H1 (cell line): ENCODE data around the gene CCL28. TPM values are rescaled to one million over a fixed set of nuclear protein-coding genes. Genes with fewer than 3 reads are reported as not detected.

ENCODE experiments used
- CTCF ChIA-PET: fragments of 300-600 bp; sonication (Branson Sonifier 250); formaldehyde crosslinking; loops from one replicate; lab custom pipeline; 2021; ENCODE audit not compliant: partially characterized antibody; lab: Charles Lee
- POLR2A ChIA-PET: fragments of 300-600 bp; sonication (Branson Sonifier 250); formaldehyde crosslinking; loops from one replicate; lab custom pipeline; 2021; ENCODE audit warnings: inconsistent platforms; ENCODE audit not compliant: partially characterized antibody; lab: Charles Lee
- DNase-seq, 2 experiments: peaks; one replicate each; pipeline versions ENCODE4 v3.0.0 to v3.0.0-alpha.2; 2010 to 2022; ENCODE audit warnings: low spot score in 2 of 2, low read depth in 1 of 2, mixed read lengths in 1 of 2
- FAIRE-seq: peaks from 2 replicates; lab custom pipeline; 2011; peaks lifted over from hg19 to GRCh38; lab: Jason Lieb, UNC
- H2AFZ ChIP-seq: 2 replicates; pipeline ENCODE4 v1.8.1; 2012; ENCODE audit warnings: low read length, inconsistent platforms
- H2AK5ac ChIP-seq: 2 replicates; pipeline ENCODE4 v1.6.1; 2013; ENCODE audit warnings: low read depth, low read length
- H2BK120ac ChIP-seq: replicated peaks from 2 replicates; pipeline ENCODE3; 2013; ENCODE audit warnings: low read depth, low read length, inconsistent platforms
- H2BK12ac ChIP-seq: 2 replicates; pipeline ENCODE4 v1.6.1; 2013; ENCODE audit warnings: low read depth, low read length
- H2BK15ac ChIP-seq: 2 replicates; pipeline ENCODE4 v1.6.1; 2013; ENCODE audit warnings: low read length
- H2BK20ac ChIP-seq: 2 replicates; pipeline ENCODE4 v1.6.1; 2013; ENCODE audit warnings: low read length
- H2BK5ac ChIP-seq: 2 replicates; pipeline ENCODE4 v1.6.1; 2013; ENCODE audit warnings: low read depth, low read length
- H3K14ac ChIP-seq: 2 replicates; pipeline ENCODE4 v1.6.1; 2013; ENCODE audit warnings: inconsistent platforms; ENCODE audit not compliant: insufficient read length
- H3K18ac ChIP-seq: 2 replicates; pipeline ENCODE4 v1.6.1; 2013; ENCODE audit warnings: low read length; ENCODE audit errors: extremely low read depth
- H3K23ac ChIP-seq: 2 replicates; pipeline ENCODE4 v1.6.1; 2013; ENCODE audit warnings: inconsistent platforms; ENCODE audit not compliant: insufficient read length
- H3K23me2 ChIP-seq: 2 replicates; pipeline ENCODE4 v1.6.1; 2013; ENCODE audit warnings: low read depth, low read length
- H3K27ac ChIP-seq: 2 replicates; pipeline ENCODE4 v1.6.1; 2011; ENCODE audit warnings: low read depth, low read length, inconsistent platforms
- H3K27me3 ChIP-seq, 4 experiments: replicated peaks in 1 of 4; 1 replicate in 1 of 4; 2 replicates in 3 of 4; pipeline versions ENCODE4 v1.6.1 to v1.8.1; 2011 to 2013; ENCODE audit warnings: low read length in 3 of 4, mild to moderate bottlenecking in 3 of 4, inconsistent platforms in 2 of 4, mixed read lengths in 2 of 4, moderate library complexity in 1 of 4; ENCODE audit not compliant: control insufficient read depth in 3 of 4, insufficient read depth in 3 of 4; ENCODE audit errors: extremely low read depth in 1 of 4
- H3K36me3 ChIP-seq, 4 experiments: 2 replicates each; pipeline versions ENCODE4 v1.6.1 to v1.8.1; 2011 to 2013; ENCODE audit warnings: mild to moderate bottlenecking in 4 of 4, low read length in 3 of 4, moderate library complexity in 2 of 4, control low read depth in 1 of 4, inconsistent platforms in 1 of 4; ENCODE audit not compliant: insufficient read depth in 4 of 4, control insufficient read depth in 2 of 4
- H3K4ac ChIP-seq: replicated peaks from 2 replicates; pipeline ENCODE3; 2013; ENCODE audit warnings: low read length, low read depth, mixed read lengths, inconsistent platforms; ENCODE audit not compliant: insufficient read length
- H3K4me1 ChIP-seq, 4 experiments: replicated peaks in 1 of 4; 1 replicate in 1 of 4; 2 replicates in 3 of 4; pipeline versions ENCODE4 v1.6.1 to v1.8.1; 2011 to 2013; ENCODE audit warnings: low read length in 3 of 4, inconsistent platforms in 2 of 4, mixed read lengths in 1 of 4; ENCODE audit not compliant: insufficient read depth in 4 of 4, control insufficient read depth in 3 of 4
- H3K4me2 ChIP-seq, 2 experiments: 2 replicates each; pipeline versions ENCODE4 v1.6.1 to v1.8.1; 2011 to 2013; ENCODE audit warnings: low read depth in 2 of 2, low read length in 2 of 2, control low read depth in 1 of 2, inconsistent platforms in 1 of 2, mild to moderate bottlenecking in 1 of 2; ENCODE audit not compliant: insufficient read depth in 1 of 2
- H3K4me3 ChIP-seq, 4 experiments: fragments of 200-600, 300-600 bp in 1 of 4; sonication (generic), shearing (Covaris generic), sonication (Bioruptor Twin) in 1 of 4; 2 replicates each; pipeline versions ENCODE4 v1.5.1 to v1.8.1; 2011 to 2016; ENCODE audit warnings: low read length in 4 of 4, low read depth in 3 of 4, control low read depth in 2 of 4, inconsistent platforms in 2 of 4, mild to moderate bottlenecking in 2 of 4, mixed read lengths in 1 of 4, moderate library complexity in 1 of 4; ENCODE audit not compliant: insufficient read depth in 2 of 4; ENCODE audit errors: extremely low read depth in 1 of 4
- H3K56ac ChIP-seq: replicated peaks from 2 replicates; pipeline ENCODE3; 2013; ENCODE audit warnings: low read depth, mild to moderate bottlenecking, mixed read lengths, low read length, inconsistent platforms; ENCODE audit not compliant: insufficient read length
- H3K79me1 ChIP-seq: 2 replicates; pipeline ENCODE4 v1.6.1; 2013; ENCODE audit warnings: low read depth, low read length, control low read depth
- H3K79me2 ChIP-seq, 2 experiments: 2 replicates each; pipeline versions ENCODE4 v1.6.1 to v1.8.1; 2012 to 2013; ENCODE audit warnings: low read length in 2 of 2, mild to moderate bottlenecking in 2 of 2, inconsistent platforms in 1 of 2; ENCODE audit not compliant: insufficient read depth in 2 of 2, control insufficient read depth in 1 of 2
- H3K9ac ChIP-seq, 4 experiments: replicated peaks in 1 of 4; 1 replicate in 1 of 4; 2 replicates in 3 of 4; pipeline versions ENCODE4 v1.6.1 to v1.8.1; 2011 to 2013; ENCODE audit warnings: low read depth in 3 of 4, low read length in 3 of 4, control low read depth in 2 of 4, mild to moderate bottlenecking in 2 of 4, moderate library complexity in 2 of 4, inconsistent platforms in 1 of 4; ENCODE audit errors: extremely low read depth in 1 of 4
- H3K9me3 ChIP-seq, 2 experiments: 2 replicates each; pipeline versions ENCODE4 v1.6.1 to v1.8.1; 2012 to 2013; ENCODE audit warnings: mild to moderate bottlenecking in 2 of 2, moderate library complexity in 2 of 2, control low read depth in 1 of 2, inconsistent platforms in 1 of 2, low read depth in 1 of 2, low read length in 1 of 2, mixed read lengths in 1 of 2; ENCODE audit not compliant: insufficient read depth in 2 of 2
- H4K20me1 ChIP-seq, 2 experiments: replicated peaks in 1 of 2; 2 replicates each; pipeline versions ENCODE3 to v1.8.1; 2011 to 2013; ENCODE audit warnings: inconsistent platforms in 2 of 2, low read length in 2 of 2, mild to moderate bottlenecking in 1 of 2; ENCODE audit not compliant: insufficient read depth in 2 of 2, control insufficient read depth in 1 of 2
- H4K5ac ChIP-seq: 2 replicates; pipeline ENCODE4 v1.6.1; 2013; ENCODE audit warnings: low read length, low read depth, mixed read lengths, inconsistent platforms; ENCODE audit not compliant: insufficient read length
- H4K8ac ChIP-seq: 2 replicates; pipeline ENCODE4 v1.8.0; 2013; ENCODE audit warnings: mild to moderate bottlenecking, moderate library complexity, low read length, inconsistent platforms; ENCODE audit not compliant: insufficient read depth; ENCODE audit errors: extremely low read depth
- H4K91ac ChIP-seq: replicated peaks from 2 replicates; pipeline ENCODE3; 2013; ENCODE audit warnings: low read length, mixed read lengths, inconsistent platforms; ENCODE audit not compliant: insufficient read length
- BRCA1 ChIP-seq: IDR thresholded peaks from 2 replicates; pipeline ENCODE4 v1.6.1; 2012; ENCODE audit warnings: low read depth, low read length, improper control_type of control experiment
- EP300 ChIP-seq, 2 experiments: IDR thresholded peaks; 1 replicate in 1 of 2; 2 replicates in 1 of 2; pipeline ENCODE4 v1.6.1; 2011 to 2012; ENCODE audit warnings: low read depth in 2 of 2, low read length in 2 of 2, mild to moderate bottlenecking in 2 of 2, borderline replicate concordance in 1 of 2, inconsistent platforms in 1 of 2, moderate library complexity in 1 of 2
- KDM4A ChIP-seq: IDR thresholded peaks from one replicate; pipeline ENCODE4 v1.7.1; 2012; ENCODE audit warnings: low read depth, mild to moderate bottlenecking, moderate library complexity, low read length, inconsistent platforms; ENCODE audit not compliant: severe bottlenecking
- SIX5 ChIP-seq: IDR thresholded peaks from 2 replicates; pipeline ENCODE4 v1.6.1; 2011; ENCODE audit warnings: mild to moderate bottlenecking, low read depth, low read length
- WGBS, 2 experiments: shearing (Covaris generic) in 1 of 2; methylation state at CpG; one replicate each; pipeline versions ENCODE4 v1.1.6 to v1.1.7; 2013 to 2015; ENCODE audit warnings: low lambda C conversion rate in 2 of 2, mixed read lengths in 2 of 2, inconsistent platforms in 1 of 2, low coverage in 1 of 2, missing lambda C conversion rate in 1 of 2; ENCODE audit not compliant: insufficient replicate concordance in 2 of 2, insufficient coverage in 1 of 2, insufficient read length in 1 of 2; ENCODE audit errors: extremely low coverage in 1 of 2, missing lambda C conversion rate in 1 of 2; 5-methylcytosine and 5-hydroxymethylcytosine counted together
- polyA plus RNA-seq, 7 experiments: library from polyadenylated mRNA; depleted of rRNA in 3 of 7; stranded (reverse) in 5 of 7; unstranded in 2 of 7; fragments of >200 nt in 5 of 7; fragments of 200-250 nt in 2 of 7; gene quantifications; 1 replicate in 5 of 7; 2 replicates in 1 of 7; 4 replicates in 1 of 7; pipeline versions ENCODE4 v1.2.1 to v1.2.3, GENCODE V29; 2011 to 2013; ENCODE audit warnings: missing spikeins in 2 of 7, mixed read lengths in 2 of 7
- total RNA-seq: library from RNA; stranded (reverse); fragmentation: NEBNext Ultra II Directional; extraction: Animal tissue kit (Norgen Biotek cat#: 25700); gene quantifications from 2 replicates; pipeline ENCODE4 v1.2.1, GENCODE V29; 2021
- TF ChIP-seq, protein P1 (sequence below): IDR thresholded peaks from 2 replicates; pipeline ENCODE4 v1.6.1; 2012; ENCODE audit warnings: low read length, inconsistent platforms
- TF ChIP-seq, protein P2 (sequence below): IDR thresholded peaks from 2 replicates; pipeline ENCODE4 v1.6.1; 2012; ENCODE audit warnings: inconsistent platforms

The CCL28 gene
- total and polyA plus RNA-seq, 2 of the 8 experiments (the other 6 are each of a cell fraction or from before 2014, with no cell fraction given): 0.95 TPM; not detected in 1

DNA sequence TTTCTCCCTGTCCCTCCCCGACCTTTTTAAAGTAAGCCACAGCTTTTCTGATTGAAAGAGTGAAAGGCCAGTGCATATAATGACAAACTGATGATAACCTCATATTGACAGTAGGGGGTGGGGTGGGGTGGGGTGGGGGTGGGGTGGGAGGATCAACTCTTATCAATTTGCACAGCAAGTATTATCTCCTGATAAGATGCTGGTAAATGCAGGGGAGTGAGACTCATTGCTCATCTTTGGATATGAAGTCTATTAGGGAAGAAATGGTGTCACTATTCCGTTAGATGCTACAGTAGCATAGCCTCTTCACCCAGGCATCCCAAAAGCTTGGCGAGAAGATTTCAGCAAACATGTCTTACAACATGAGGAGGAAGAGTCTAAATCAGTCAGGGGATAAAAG, 60.1 kb downstream of the CCL28 start:
- H2BK20ac ChIP-seq: no peak overlapping the region
- DNase-seq (no peak), FAIRE-seq (no peak)
- H4K5ac ChIP-seq: no peak overlapping the region
- H3K23ac ChIP-seq: no peak overlapping the region
- H3K27ac ChIP-seq: no peak overlapping the region
- H4K20me1 ChIP-seq: no peaks in the 10 kb centered on the region
- no peak overlapping the region for H2BK12ac ChIP-seq
- H2BK5ac ChIP-seq: no peak overlapping the region
- H3K79me1 ChIP-seq: no peaks in the 10 kb centered on the region
- no peak overlapping the region for H3K14ac ChIP-seq
- no peak overlapping the region for H4K91ac ChIP-seq
- no peak overlapping the region for H3K18ac ChIP-seq
- no peaks in the 10 kb centered on the region for H3K4me1 ChIP-seq
- H3K36me3 ChIP-seq: no peaks in the 10 kb centered on the region
- no peak overlapping the region for H3K4me2 ChIP-seq
- H2AK5ac ChIP-seq: no peak overlapping the region
- H2BK15ac ChIP-seq: no peak overlapping the region
- H4K8ac ChIP-seq: no peak overlapping the region
- no peak overlapping the region for H3K4me3 ChIP-seq
- H2BK120ac ChIP-seq: no peak overlapping the region
- H3K9me3 ChIP-seq: no peaks in the 10 kb centered on the region
- no peak for TF ChIP-seq SIX5
- TF ChIP-seq KDM4A: no peak
- no peak for TF ChIP-seq EP300 (IDR thresholded peaks at IDR 0.05; ENCODE audit: borderline replicate concordance in 1 of 2, low read depth in 2 of 2, low read length in 2 of 2)
- TF ChIP-seq, protein P1, sequence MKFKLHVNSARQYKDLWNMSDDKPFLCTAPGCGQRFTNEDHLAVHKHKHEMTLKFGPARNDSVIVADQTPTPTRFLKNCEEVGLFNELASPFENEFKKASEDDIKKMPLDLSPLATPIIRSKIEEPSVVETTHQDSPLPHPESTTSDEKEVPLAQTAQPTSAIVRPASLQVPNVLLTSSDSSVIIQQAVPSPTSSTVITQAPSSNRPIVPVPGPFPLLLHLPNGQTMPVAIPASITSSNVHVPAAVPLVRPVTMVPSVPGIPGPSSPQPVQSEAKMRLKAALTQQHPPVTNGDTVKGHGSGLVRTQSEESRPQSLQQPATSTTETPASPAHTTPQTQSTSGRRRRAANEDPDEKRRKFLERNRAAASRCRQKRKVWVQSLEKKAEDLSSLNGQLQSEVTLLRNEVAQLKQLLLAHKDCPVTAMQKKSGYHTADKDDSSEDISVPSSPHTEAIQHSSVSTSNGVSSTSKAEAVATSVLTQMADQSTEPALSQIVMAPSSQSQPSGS: no peak
- no peak for TF ChIP-seq BRCA1
- TF ChIP-seq, protein P2, sequence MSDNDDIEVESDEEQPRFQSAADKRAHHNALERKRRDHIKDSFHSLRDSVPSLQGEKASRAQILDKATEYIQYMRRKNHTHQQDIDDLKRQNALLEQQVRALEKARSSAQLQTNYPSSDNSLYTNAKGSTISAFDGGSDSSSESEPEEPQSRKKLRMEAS: no peak
- H3K23me2 ChIP-seq: no peaks in the 10 kb centered on the region
- no peaks in the 10 kb centered on the region for H3K27me3 ChIP-seq
- H3K4ac ChIP-seq: no peak overlapping the region
- CTCF ChIA-PET: no interaction called here
- H3K79me2 ChIP-seq: no peaks in the 10 kb centered on the region
- POLR2A ChIA-PET: no interaction called here
- H3K9ac ChIP-seq: no peak overlapping the region
- 90% methylated on average over 3 of the region's 3 CpGs; no CpG with 5 or more reads in 1 of the 2 experiments for WGBS, 2 experiments
- H3K56ac ChIP-seq: no peak overlapping the region
- no peak overlapping the region for H2AFZ ChIP-seq
